PC-3 (cell line): Measurements from ENCODE around the gene TERB1. TPM values are rescaled to one million over a fixed set of nuclear protein-coding genes. Genes with fewer than 3 reads are reported as not detected.

Source experiments
- ATAC-seq: fragments of 200-7000 bp; cut with Tn5 transposase; 2 replicates; pipeline ENCODE4 v1.9.1; 2020; ENCODE audit warnings: mild to moderate bottlenecking, moderate library complexity
- BruUV-seq: library from RNA; stranded (reverse); fragments of 400-500 nt; replicated peaks from 2 replicates; lab custom pipeline; 2021; lab: Mats Ljungman, UMichigan
- CTCF ChIA-PET: fragments of 300-600 bp; sonication (Branson Sonifier 250); formaldehyde crosslinking; loops from one replicate; lab custom pipeline; 2022; ENCODE audit warnings: antibody characterized with exemption; lab: Charles Lee
- POLR2A ChIA-PET: fragments of 300-600 bp; sonication (Branson Sonifier 250); formaldehyde crosslinking; loops from one replicate; lab custom pipeline; 2022; ENCODE audit warnings: antibody characterized with exemption; ENCODE audit not compliant: unreplicated experiment; lab: Charles Lee
- DNase-seq: peaks from one replicate; pipeline ENCODE4 v3.0.0-alpha.2; 2015
- H2AFZ ChIP-seq: fragments of 300-600 bp; sonication (generic); 2 replicates; pipeline ENCODE4 v1.6.0; 2016; ENCODE audit warnings: antibody characterized with exemption, low read length
- H3F3A ChIP-seq: fragments of 300-600 bp; sonication (generic); one replicate; pipeline ENCODE4 v1.6.0; 2017; ENCODE audit warnings: antibody characterized with exemption, low read length, control low read depth, mild to moderate bottlenecking; ENCODE audit not compliant: unreplicated experiment
- H3K27ac ChIP-seq: fragments of 300-600 bp; sonication (generic); 2 replicates; pipeline ENCODE4 v1.5.1; 2016; ENCODE audit warnings: mild to moderate bottlenecking, low read length
- H3K27me3 ChIP-seq: fragments of 300-600 bp; sonication (generic); 2 replicates; pipeline ENCODE4 v1.6.1; 2016; ENCODE audit warnings: low read length, mixed read lengths
- H3K36me3 ChIP-seq: fragments of 300-600 bp; sonication (generic); 2 replicates; pipeline ENCODE4 v1.6.1; 2016; ENCODE audit warnings: low read depth, mixed run types, low read length, mixed read lengths
- H3K4me1 ChIP-seq: fragments of 300-600 bp; sonication (generic); 2 replicates; pipeline ENCODE4 v1.5.1; 2016; ENCODE audit warnings: low read length; ENCODE audit not compliant: insufficient read depth
- H3K4me2 ChIP-seq: fragments of 300-600 bp; sonication (generic); 2 replicates; pipeline ENCODE4 v1.6.0; 2016; ENCODE audit warnings: low read length
- H3K4me3 ChIP-seq: fragments of 300-600 bp; sonication (generic); 2 replicates; pipeline ENCODE4 v1.5.1; 2016; ENCODE audit warnings: mild to moderate bottlenecking, low read length, mixed read lengths
- H3K79me2 ChIP-seq: fragments of 300-600 bp; sonication (generic); 2 replicates; pipeline ENCODE4 v1.6.1; 2017; ENCODE audit warnings: low read length, mixed read lengths
- H3K9ac ChIP-seq: fragments of 300-600 bp; sonication (generic); 2 replicates; pipeline ENCODE4 v1.6.0; 2016; ENCODE audit warnings: mild to moderate bottlenecking, low read length
- H3K9me2 ChIP-seq: fragments of 300-600 bp; sonication (generic); replicated peaks from 2 replicates; pipeline ENCODE4 v1.6.1; 2016; ENCODE audit warnings: mixed run types, low read length, mixed read lengths
- H3K9me3 ChIP-seq: fragments of 300-600 bp; sonication (generic); 2 replicates; pipeline ENCODE4 v1.6.1; 2016; ENCODE audit warnings: low read length, mixed read lengths
- H4K20me1 ChIP-seq: fragments of 300-600 bp; sonication (generic); 2 replicates; pipeline ENCODE4 v1.6.1; 2016; ENCODE audit warnings: low read length, mixed read lengths
- EZH2 ChIP-seq: fragments of 300-600 bp; sonication (generic); IDR thresholded peaks from one replicate; pipeline ENCODE4 v1.6.1; 2017; ENCODE audit warnings: antibody characterized with exemption, mild to moderate bottlenecking, low read length; ENCODE audit not compliant: unreplicated experiment
- EZH2phosphoT487 ChIP-seq: fragments of 300-600 bp; sonication (generic); IDR thresholded peaks from 2 replicates; pipeline ENCODE4 v1.6.1; 2018; ENCODE audit warnings: mild to moderate bottlenecking, antibody characterized with exemption, low read length, borderline replicate concordance
- intact Hi-C: fragments of 100-400 bp; cut with micrococcal nuclease; formaldehyde crosslinking; loops from 2 replicates; pipeline ENCODE4 v1.9.0; 2023
- total RNA-seq: library from RNA; depleted of rRNA; stranded (reverse); fragments of >200 nt; gene quantifications from 2 replicates; pipeline ENCODE4 v1.2.3, GENCODE V29; 2014
- TF ChIP-seq, protein P1 (sequence below): fragments of 300-600 bp; sonication (generic); conservative IDR thresholded peaks from 2 replicates; pipeline ENCODE4 v1.5.1; 2017; ENCODE audit warnings: antibody characterized with exemption, low read depth, mild to moderate bottlenecking, low read length

The TERB1 gene
- total RNA-seq, 1 experiment from 2014 or later, result not detected

DNA sequence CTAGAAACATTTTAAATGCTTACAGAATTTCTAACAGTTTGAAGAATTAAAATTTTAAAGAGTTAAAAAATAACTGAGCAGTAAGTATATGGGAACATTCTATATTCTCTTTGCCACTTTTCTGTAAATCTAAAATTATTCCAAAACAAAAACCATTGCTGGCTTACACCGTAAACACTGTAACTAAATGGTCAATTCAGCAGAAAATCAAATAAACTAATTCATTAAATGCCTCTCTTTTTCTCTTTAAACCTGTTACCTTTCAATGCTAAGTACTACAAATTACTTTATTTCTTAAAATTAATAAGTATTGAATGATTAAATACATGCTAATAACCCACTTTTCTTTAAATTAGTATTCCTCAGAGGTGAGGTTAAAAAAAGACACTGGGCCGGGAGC is 14.0 kb downstream of the TERB1 start:
- DNase-seq, result no peak
- H3K9me3 ChIP-seq, result no peaks in the 10 kb centered on the region
- intact Hi-C loops, result no loop called here
- H3K36me3 ChIP-seq, result no peaks in the 10 kb centered on the region
- H3K4me2 ChIP-seq, result no peak overlapping the region
- no peaks in the 10 kb centered on the region for H4K20me1 ChIP-seq
- no peak for TF ChIP-seq EZH2
- no peak for TF ChIP-seq EZH2phosphoT487
- TF ChIP-seq, protein P1, sequence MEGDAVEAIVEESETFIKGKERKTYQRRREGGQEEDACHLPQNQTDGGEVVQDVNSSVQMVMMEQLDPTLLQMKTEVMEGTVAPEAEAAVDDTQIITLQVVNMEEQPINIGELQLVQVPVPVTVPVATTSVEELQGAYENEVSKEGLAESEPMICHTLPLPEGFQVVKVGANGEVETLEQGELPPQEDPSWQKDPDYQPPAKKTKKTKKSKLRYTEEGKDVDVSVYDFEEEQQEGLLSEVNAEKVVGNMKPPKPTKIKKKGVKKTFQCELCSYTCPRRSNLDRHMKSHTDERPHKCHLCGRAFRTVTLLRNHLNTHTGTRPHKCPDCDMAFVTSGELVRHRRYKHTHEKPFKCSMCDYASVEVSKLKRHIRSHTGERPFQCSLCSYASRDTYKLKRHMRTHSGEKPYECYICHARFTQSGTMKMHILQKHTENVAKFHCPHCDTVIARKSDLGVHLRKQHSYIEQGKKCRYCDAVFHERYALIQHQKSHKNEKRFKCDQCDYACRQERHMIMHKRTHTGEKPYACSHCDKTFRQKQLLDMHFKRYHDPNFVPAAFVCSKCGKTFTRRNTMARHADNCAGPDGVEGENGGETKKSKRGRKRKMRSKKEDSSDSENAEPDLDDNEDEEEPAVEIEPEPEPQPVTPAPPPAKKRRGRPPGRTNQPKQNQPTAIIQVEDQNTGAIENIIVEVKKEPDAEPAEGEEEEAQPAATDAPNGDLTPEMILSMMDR, result no peak
- H3K9ac ChIP-seq, result no peak overlapping the region
- BruUV-seq, result no TSS peak
- ATAC-seq, result no peak
- CTCF ChIA-PET, result no interaction called here
- H3K27me3 ChIP-seq, result no peaks in the 10 kb centered on the region
- H3K4me3 ChIP-seq, result no peak overlapping the region
- H3K4me1 ChIP-seq, result no peaks in the 10 kb centered on the region
- no peaks in the 10 kb centered on the region for H3F3A ChIP-seq
- no peaks in the 10 kb centered on the region for H3K79me2 ChIP-seq
- H2AFZ ChIP-seq, result no peak overlapping the region
- H3K9me2 ChIP-seq, result no peaks in the 10 kb centered on the region
- H3K27ac ChIP-seq, result no peak overlapping the region
- POLR2A ChIA-PET, result no interaction called here

DNA sequence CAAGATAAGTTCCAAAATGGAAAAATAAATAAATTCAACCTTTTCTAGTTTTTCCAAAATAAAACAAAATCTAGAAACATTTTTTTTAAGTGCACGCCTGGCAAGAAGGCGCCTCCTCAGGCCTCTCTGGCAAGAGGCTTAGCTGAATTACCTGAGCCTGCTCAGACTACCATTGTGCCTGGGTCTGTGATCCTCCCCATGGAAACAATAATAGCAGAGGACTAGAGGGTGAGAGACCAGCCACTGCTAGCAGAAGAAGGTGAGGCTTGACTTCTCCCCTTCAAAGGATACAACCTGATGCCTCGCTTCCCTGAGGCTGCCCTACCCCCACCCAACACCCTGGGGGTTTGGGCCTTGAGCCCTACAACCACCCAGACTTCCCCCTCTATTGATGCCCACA is 14.8 kb downstream of the TERB1 start:
- no peaks in the 10 kb centered on the region for H3K36me3 ChIP-seq
- no TSS peak for BruUV-seq
- DNase-seq (no peak), ATAC-seq (no peak)
- H2AFZ ChIP-seq, result no peak overlapping the region
- no peak for TF ChIP-seq EZH2phosphoT487
- TF ChIP-seq EZH2, result no peak
- TF ChIP-seq, protein P1, result no peak
- H3K79me2 ChIP-seq, result no peaks in the 10 kb centered on the region
- no peak overlapping the region for H3K4me3 ChIP-seq
- ChIA-PET CTCF (no interaction called here), POLR2A (no interaction called here)
- H3K27me3 ChIP-seq, result no peaks in the 10 kb centered on the region
- H4K20me1 ChIP-seq, result no peaks in the 10 kb centered on the region
- intact Hi-C loops, result no loop called here
- H3K4me2 ChIP-seq, result no peak overlapping the region
- no peaks in the 10 kb centered on the region for H3K9me3 ChIP-seq
- no peak overlapping the region for H3K9ac ChIP-seq
- no peaks in the 10 kb centered on the region for H3K4me1 ChIP-seq
- no peak overlapping the region for H3K27ac ChIP-seq
- H3K9me2 ChIP-seq, result no peaks in the 10 kb centered on the region
- no peaks in the 10 kb centered on the region for H3F3A ChIP-seq

DNA sequence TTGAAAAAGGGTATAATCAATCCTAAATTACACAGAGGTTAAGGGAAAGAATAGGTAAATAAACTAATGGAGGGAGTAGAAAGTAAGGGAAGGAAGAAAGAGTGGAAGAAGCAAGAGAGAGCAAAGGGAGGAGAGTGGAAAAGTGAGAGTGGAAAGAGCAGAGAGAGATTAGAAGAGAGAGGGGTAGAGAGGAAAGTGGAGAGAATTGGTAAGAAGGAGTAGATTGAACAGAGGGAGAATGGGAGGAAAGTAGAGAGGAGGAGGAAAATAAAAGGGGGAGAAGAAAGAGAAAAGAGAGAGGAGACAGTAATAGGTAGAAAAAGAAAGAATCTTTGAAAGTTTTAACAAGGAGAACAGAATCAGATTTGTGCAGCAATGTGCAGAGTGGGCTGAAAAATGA is 24.9 kb downstream of the TERB1 start:
- H3K9me3 ChIP-seq, result no peaks in the 10 kb centered on the region
- H3K27me3 ChIP-seq, result no peaks in the 10 kb centered on the region
- DNase-seq (no peak), ATAC-seq (no peak)
- intact Hi-C loops, result no loop called here
- no peak overlapping the region for H2AFZ ChIP-seq
- no peaks in the 10 kb centered on the region for H3F3A ChIP-seq
- BruUV-seq, result no TSS peak
- no peak overlapping the region for H3K4me3 ChIP-seq
- H3K9ac ChIP-seq, result no peak overlapping the region
- TF ChIP-seq EZH2phosphoT487 (no peak), EZH2 (no peak)
- TF ChIP-seq, protein P1, result no peak
- CTCF ChIA-PET, result interaction anchor here (0.6 kb wide), 1 partner anchor 141 kb away, joined by 3 read pairs; no protein-coding TSS in a partner anchor
- POLR2A ChIA-PET, result no interaction called here
- H3K27ac ChIP-seq, result no peak overlapping the region
- no peaks in the 10 kb centered on the region for H3K79me2 ChIP-seq
- no peaks in the 10 kb centered on the region for H3K9me2 ChIP-seq
- no peak overlapping the region for H3K4me2 ChIP-seq
- H3K4me1 ChIP-seq, result no peaks in the 10 kb centered on the region
- H3K36me3 ChIP-seq, result no peaks in the 10 kb centered on the region
- no peaks in the 10 kb centered on the region for H4K20me1 ChIP-seq
